Metanephros (tissue), 2 donors: Measurements from ENCODE around the gene HES2. TPM values are rescaled to one million over a fixed set of nuclear protein-coding genes. Genes with fewer than 3 reads are reported as not detected.

Experiments used
- small RNA-seq: library from RNA; depleted of rRNA; stranded (forward); fragments of <200 nt; gene quantifications from one replicate; pipeline ENCODE3, GENCODE V24; 2014; ENCODE audit warnings: low replicate concordance
- total RNA-seq: library from RNA; depleted of rRNA; stranded (reverse); fragments of >200 nt; gene quantifications from one replicate; pipeline ENCODE4 v1.2.3, GENCODE V29; 2014

The HES2 gene, protein sequence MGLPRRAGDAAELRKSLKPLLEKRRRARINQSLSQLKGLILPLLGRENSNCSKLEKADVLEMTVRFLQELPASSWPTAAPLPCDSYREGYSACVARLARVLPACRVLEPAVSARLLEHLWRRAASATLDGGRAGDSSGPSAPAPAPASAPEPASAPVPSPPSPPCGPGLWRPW
- total RNA-seq: 0.35 TPM

DNA sequence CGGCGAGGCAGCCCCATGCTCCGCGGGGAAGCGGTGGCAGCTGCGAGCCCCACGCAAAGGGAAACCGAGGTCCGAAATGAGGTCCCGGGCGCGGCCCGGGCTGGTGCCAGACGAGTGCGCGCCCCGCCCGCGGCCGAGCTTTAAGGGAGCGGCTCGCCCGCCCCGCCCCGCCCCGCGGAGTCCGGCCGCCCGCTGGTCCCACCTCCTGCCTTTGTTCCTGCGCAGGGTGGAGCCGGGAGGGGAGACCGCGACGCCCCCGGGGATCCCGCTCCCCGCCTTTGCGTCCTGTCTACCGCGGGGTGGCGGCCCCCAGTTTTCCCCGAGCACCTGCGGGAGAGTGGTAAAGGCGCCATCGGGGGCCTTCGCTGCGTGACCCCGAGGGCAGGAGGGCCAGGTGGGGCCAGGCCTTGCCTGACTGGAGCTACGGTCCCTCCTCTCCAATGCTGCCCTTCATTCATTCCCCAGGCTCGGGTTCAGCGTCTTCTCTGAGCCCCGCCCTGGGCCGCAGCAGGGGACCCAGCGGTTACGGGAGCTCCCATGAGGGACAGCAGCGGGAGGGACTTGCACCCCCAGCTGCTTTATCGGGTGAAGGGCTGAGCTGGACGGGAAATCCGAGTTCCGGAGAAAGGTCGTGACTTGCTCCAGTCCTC lies at the start of gene HES2:
TSS of gene HES2 (minus strand) at position 116 of the 650 bp plus-strand sequence. CDS start at position 17, 99 bp downstream.

DNA sequence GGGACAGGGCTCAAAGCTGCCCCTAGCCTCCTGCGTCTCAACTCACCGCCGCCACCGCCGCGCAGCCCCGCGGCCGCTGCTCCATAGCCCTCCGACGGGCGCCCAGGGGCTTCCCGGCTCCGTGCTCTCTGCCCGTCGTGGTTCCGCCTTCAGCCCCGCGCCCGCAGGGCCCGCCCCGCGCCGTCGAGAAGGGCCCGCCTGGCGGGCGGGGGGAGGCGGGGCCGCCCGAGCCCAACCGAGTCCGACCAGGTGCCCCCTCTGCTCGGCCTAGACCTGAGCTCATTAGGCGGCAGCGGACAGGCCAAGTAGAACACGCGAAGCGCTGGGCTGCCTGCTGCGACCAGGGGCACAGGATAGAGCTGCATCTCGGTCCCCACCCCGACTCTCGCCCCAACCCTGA lies 46.3 kb upstream of the HES2 start, which contains the start of gene TNFRSF25:
TSS of gene TNFRSF25 (minus strand) at position 151 of the 400 bp plus-strand sequence. CDS start at position 85, 66 bp downstream.

DNA sequence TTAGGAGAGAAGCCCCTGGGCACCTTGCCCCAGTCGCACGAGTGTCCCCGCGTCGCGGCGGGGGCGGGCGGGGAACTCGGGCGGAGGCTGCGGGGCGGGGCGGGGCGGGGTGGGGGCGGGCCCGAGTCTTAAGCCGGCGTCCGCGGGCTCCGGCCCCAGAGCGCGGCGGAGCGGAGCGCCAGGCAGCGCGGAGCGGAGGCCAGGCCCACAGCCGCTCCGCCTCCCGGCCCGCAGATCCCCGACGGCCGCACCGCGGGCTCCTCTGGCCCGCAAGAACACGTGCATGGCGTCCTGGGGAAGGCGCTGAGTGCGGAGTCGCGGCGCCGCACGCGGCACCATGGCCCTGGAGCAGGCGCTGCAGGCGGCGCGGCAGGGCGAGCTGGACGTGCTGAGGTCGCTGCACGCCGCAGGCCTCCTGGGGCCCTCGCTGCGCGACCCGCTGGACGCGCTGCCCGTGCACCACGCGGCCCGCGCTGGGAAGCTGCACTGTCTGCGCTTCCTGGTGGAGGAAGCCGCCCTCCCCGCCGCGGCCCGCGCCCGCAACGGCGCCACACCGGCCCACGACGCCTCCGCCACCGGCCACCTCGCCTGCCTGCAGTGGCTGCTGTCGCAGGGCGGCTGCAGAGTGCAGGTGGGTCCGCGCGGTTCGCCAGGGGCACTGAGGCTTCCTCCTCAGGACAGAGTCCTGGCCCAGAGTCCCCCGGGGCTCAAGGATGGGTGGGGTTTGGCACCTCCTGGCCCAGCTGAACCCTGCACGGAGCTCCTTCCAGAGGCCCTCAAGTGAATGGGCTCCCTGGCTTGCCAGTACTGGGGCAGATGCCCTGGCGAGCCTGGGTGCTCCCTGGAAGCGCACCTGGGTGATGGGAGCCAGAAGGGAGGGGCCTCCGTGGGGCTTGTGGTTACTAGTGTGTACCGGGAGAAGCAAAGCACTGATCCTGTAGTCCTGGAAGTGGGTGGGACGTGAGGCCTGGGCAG lies 5.2 kb upstream of the HES2 start, which contains the start of gene ESPN:
TSS of gene ESPN (plus strand) at position 158 of the 975 bp plus-strand sequence. CDS start at position 338, 180 bp downstream.

GRCh38 chr1:6393400-6394187 lies 26.1 kb downstream of the HES2 start, which contains the start of gene ACOT7:
Gene ACOT7 (minus strand): TSS chr1:6393767. CDS start chr1:6393399, 368 bp downstream.

Small RNA genes within 50 kb of the gene (small RNA-seq; reads per million reads assigned to genes)
- gene MIR4252: not detected

Other genes with a start within 250 kb of the HES2 start
- gene CHD5, start 239.6 kb downstream of the HES2 start, total RNA-seq: 0.41 TPM
- gene RPL22, start 220.3 kb downstream of the HES2 start, total RNA-seq: 205 TPM
- gene RNF207, start 213.8 kb downstream of the HES2 start, total RNA-seq: 47.1 TPM
- 60.0 TPM for gene ICMT, start 184.0 kb downstream of the HES2 start, total RNA-seq
- not detected for gene HES3, start 175.7 kb downstream of the HES2 start, total RNA-seq
- gene GPR153, start 158.8 kb downstream of the HES2 start, total RNA-seq: 6.2 TPM
- 13.5 TPM for gene ACOT7, start 26.2 kb downstream of the HES2 start, total RNA-seq
- gene ESPN, start 4.9 kb upstream of the HES2 start, total RNA-seq: 9.3 TPM
- gene TNFRSF25, start 46.3 kb upstream of the HES2 start, total RNA-seq: 19.4 TPM
- 24.2 TPM for gene PLEKHG5, start 71.7 kb upstream of the HES2 start, total RNA-seq
- gene NOL9, start 134.6 kb upstream of the HES2 start, total RNA-seq: 27.9 TPM
- 0.53 TPM for gene TAS1R1, start 135.4 kb upstream of the HES2 start, total RNA-seq
- gene ZBTB48, start 160.1 kb upstream of the HES2 start, total RNA-seq: 38.9 TPM
- gene KLHL21, start 182.9 kb upstream of the HES2 start, total RNA-seq: 37.8 TPM
- 23.0 TPM for gene PHF13, start 193.8 kb upstream of the HES2 start, total RNA-seq
- 37.8 TPM for gene THAP3, start 204.9 kb upstream of the HES2 start, total RNA-seq